Measurements from ENCODE around the gene FOSL2. TPM values are rescaled to one million over a fixed set of nuclear protein-coding genes. Genes with fewer than 3 reads are reported as not detected.

The FOSL2 gene
- total and polyA plus RNA-seq, 10 of the 15 experiments (the other 5 are each of a cell fraction or from before 2014, with no cell fraction given), result 0.05 to 1.3 (median 0.34) TPM

DNA sequence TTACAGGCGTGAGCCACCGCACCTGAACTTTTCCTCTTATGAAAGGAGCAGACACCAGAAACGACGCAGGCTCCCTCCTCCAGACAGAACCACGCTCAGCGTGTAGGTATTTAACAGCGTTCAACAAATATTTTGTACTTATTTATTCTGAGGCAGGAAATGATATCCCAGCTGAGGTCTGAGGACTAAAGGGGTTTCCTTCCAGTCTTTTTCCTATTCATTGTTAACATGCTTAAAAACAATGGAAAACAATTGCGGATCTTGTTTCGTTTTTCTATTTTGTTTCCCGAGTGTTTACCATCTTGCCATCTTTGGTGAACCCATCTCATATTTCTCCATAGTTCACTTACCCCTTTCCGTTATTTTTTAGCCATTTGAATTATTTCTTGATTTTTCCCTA is 43.7 kb upstream of the FOSL2 start (continued):
- TF ChIP-seq, protein P1, sequence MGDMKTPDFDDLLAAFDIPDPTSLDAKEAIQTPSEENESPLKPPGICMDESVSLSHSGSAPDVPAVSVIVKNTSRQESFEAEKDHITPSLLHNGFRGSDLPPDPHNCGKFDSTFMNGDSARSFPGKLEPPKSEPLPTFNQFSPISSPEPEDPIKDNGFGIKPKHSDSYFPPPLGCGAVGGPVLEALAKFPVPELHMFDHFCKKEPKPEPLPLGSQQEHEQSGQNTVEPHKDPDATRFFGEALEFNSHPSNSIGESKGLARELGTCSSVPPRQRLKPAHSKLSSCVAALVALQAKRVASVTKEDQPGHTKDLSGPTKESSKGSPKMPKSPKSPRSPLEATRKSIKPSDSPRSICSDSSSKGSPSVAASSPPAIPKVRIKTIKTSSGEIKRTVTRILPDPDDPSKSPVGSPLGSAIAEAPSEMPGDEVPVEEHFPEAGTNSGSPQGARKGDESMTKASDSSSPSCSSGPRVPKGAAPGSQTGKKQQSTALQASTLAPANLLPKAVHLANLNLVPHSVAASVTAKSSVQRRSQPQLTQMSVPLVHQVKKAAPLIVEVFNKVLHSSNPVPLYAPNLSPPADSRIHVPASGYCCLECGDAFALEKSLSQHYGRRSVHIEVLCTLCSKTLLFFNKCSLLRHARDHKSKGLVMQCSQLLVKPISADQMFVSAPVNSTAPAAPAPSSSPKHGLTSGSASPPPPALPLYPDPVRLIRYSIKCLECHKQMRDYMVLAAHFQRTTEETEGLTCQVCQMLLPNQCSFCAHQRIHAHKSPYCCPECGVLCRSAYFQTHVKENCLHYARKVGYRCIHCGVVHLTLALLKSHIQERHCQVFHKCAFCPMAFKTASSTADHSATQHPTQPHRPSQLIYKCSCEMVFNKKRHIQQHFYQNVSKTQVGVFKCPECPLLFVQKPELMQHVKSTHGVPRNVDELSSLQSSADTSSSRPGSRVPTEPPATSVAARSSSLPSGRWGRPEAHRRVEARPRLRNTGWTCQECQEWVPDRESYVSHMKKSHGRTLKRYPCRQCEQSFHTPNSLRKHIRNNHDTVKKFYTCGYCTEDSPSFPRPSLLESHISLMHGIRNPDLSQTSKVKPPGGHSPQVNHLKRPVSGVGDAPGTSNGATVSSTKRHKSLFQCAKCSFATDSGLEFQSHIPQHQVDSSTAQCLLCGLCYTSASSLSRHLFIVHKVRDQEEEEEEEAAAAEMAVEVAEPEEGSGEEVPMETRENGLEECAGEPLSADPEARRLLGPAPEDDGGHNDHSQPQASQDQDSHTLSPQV (IDR thresholded peaks at IDR 0.05), result no peak
- no peak for TF ChIP-seq CHD4 (IDR thresholded peaks at IDR 0.05)
- TF ChIP-seq CREB1 (IDR thresholded peaks at IDR 0.05; ENCODE audit: low read depth), result no peak
- TF ChIP-seq PML (IDR thresholded peaks at IDR 0.05; ENCODE audit: low read length), result no peak
- TF ChIP-seq MEF2B (IDR thresholded peaks at IDR 0.05; ENCODE audit: partially characterized antibody, poor library complexity, severe bottlenecking), result no peak

DNA sequence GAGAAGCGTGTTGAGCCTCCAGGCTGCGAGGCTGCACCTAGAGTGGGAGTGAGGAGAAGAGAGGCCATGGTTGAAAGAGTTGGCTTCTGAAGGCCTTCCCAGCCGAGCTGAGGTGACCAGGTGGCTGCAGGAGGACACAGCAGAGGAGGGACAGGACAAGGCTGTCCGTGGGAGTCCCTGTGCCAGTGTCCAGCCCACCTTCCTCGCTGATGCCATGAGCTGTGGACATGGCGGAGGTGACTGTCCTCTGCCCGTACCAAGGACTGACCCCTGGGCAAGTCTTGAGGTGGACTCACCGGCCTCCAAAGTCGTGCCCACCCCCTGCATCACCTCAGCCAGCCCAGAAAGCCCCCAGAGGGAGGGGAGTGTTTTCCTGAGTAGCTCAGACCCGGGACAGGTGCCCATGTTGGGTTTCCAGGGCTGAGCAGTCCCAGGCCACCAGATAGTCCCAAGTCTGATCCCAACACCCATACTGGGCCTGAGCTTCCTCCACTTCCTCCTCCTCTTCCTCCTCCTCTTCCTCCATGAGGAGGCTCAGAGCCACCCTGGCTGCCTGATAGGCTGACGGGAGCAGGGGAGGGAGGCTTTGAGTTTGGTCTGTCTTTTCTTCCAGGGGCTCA is 43.0 kb upstream of the FOSL2 start:
- intact Hi-C loops (cut with micrococcal nuclease; ENCODE audit: unreplicated experiment) (no loop called here), in situ Hi-C loops (cut with MboI) (no loop called here)
- no peaks in the 10 kb centered on the region for H3K4me1 ChIP-seq (ENCODE audit: control insufficient read depth, insufficient read depth, low read length)
- CTCF ChIA-PET, result no interaction called here
- SMC1A ChIA-PET (ENCODE audit: uncharacterized antibody, unreplicated experiment), result no interaction called here
- no peaks in the 10 kb centered on the region for H3K27me3 ChIP-seq (replicated peaks in 1 of 2; ENCODE audit: control insufficient read depth in 2 of 2, insufficient read depth in 2 of 2, low read length in 1 of 2)
- POLR2A ChIA-PET, result interaction anchor here (0.6 to 1.1 kb wide), 2 partner anchors 9 to 1550 kb away, joined by 3 read pairs; no protein-coding TSS in a partner anchor
- ATAC-seq (no peak), FAIRE-seq (no peak), DNase-seq (ENCODE audit: low read depth, low spot score) (no peak)
- no peak overlapping the region for H3K4me2 ChIP-seq (ENCODE audit: control insufficient read depth, insufficient read depth)
- RAD21 ChIA-PET (ENCODE audit: unreplicated experiment), result no interaction called here
- no TSS peak for BruUV-seq (replicated peaks)
- no peaks in the 10 kb centered on the region for H4K20me1 ChIP-seq (ENCODE audit: control insufficient read depth, insufficient read depth)
- no peak overlapping the region for H2AFZ ChIP-seq (ENCODE audit: control insufficient read depth, low read depth, low read length)
- H3K27ac ChIP-seq (ENCODE audit: control insufficient read depth, insufficient read depth), result no peak overlapping the region
- WGBS (ENCODE audit: insufficient coverage, insufficient replicate concordance, low lambda C conversion rate, missing lambda C conversion rate), result 30% methylated on average over 11 of the region's 11 CpGs
- no peaks in the 10 kb centered on the region for H3K9me3 ChIP-seq (replicated peaks; ENCODE audit: control insufficient read depth, insufficient read depth, low read length)
- H3K9ac ChIP-seq (ENCODE audit: control insufficient read depth, insufficient read depth, low read length), result no peak overlapping the region
- no peak overlapping the region for H3K4me3 ChIP-seq
- no peaks in the 10 kb centered on the region for H3K79me2 ChIP-seq (ENCODE audit: control insufficient read depth, insufficient read depth, low read length)
- no peaks in the 10 kb centered on the region for H3K36me3 ChIP-seq (ENCODE audit: control insufficient read depth in 2 of 2, insufficient read depth in 2 of 2, low read length in 1 of 2)
- TF ChIP-seq CBX3 (IDR thresholded peaks at IDR 0.05; ENCODE audit: borderline replicate concordance, low read depth) (no peak), TBL1XR1 (IDR thresholded peaks at IDR 0.05; ENCODE audit: low read depth, low read length) (no peak), SREBF1 (IDR thresholded peaks at IDR 0.05; ENCODE audit: low read length) (no peak), MTA2 (IDR thresholded peaks at IDR 0.05; ENCODE audit: low read depth) (no peak), HDAC2 (IDR thresholded peaks at IDR 0.05) (no peak), KLF5 (IDR thresholded peaks at IDR 0.05; ENCODE audit: partially characterized antibody) (no peak), ESRRA (IDR thresholded peaks at IDR 0.05; ENCODE audit: low read length) (no peak), WRNIP1 (IDR thresholded peaks at IDR 0.05; ENCODE audit: borderline replicate concordance, low read depth, low read length) (no peak), CHD4 (IDR thresholded peaks at IDR 0.05) (no peak)
- TF ChIP-seq, protein P2, sequence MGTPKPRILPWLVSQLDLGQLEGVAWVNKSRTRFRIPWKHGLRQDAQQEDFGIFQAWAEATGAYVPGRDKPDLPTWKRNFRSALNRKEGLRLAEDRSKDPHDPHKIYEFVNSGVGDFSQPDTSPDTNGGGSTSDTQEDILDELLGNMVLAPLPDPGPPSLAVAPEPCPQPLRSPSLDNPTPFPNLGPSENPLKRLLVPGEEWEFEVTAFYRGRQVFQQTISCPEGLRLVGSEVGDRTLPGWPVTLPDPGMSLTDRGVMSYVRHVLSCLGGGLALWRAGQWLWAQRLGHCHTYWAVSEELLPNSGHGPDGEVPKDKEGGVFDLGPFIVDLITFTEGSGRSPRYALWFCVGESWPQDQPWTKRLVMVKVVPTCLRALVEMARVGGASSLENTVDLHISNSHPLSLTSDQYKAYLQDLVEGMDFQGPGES (IDR thresholded peaks at IDR 0.05), result no peak
- TF ChIP-seq, protein P3, sequence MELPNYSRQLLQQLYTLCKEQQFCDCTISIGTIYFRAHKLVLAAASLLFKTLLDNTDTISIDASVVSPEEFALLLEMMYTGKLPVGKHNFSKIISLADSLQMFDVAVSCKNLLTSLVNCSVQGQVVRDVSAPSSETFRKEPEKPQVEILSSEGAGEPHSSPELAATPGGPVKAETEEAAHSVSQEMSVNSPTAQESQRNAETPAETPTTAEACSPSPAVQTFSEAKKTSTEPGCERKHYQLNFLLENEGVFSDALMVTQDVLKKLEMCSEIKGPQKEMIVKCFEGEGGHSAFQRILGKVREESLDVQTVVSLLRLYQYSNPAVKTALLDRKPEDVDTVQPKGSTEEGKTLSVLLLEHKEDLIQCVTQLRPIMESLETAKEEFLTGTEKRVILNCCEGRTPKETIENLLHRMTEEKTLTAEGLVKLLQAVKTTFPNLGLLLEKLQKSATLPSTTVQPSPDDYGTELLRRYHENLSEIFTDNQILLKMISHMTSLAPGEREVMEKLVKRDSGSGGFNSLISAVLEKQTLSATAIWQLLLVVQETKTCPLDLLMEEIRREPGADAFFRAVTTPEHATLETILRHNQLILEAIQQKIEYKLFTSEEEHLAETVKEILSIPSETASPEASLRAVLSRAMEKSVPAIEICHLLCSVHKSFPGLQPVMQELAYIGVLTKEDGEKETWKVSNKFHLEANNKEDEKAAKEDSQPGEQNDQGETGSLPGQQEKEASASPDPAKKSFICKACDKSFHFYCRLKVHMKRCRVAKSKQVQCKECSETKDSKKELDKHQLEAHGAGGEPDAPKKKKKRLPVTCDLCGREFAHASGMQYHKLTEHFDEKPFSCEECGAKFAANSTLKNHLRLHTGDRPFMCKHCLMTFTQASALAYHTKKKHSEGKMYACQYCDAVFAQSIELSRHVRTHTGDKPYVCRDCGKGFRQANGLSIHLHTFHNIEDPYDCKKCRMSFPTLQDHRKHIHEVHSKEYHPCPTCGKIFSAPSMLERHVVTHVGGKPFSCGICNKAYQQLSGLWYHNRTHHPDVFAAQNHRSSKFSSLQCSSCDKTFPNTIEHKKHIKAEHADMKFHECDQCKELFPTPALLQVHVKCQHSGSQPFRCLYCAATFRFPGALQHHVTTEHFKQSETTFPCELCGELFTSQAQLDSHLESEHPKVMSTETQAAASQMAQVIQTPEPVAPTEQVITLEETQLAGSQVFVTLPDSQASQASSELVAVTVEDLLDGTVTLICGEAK (IDR thresholded peaks at IDR 0.05; ENCODE audit: borderline replicate concordance), result no peak

Measured in GM12878 (cell line).